B cell (primary cell): ENCODE measurements around the gene MIPEP. TPM values are rescaled to one million over a fixed set of nuclear protein-coding genes. Genes with fewer than 3 reads are reported as not detected.
A peak's percentile ranks its signal among the peaks of the same experiment; 100 is the strongest.

Source experiments
- ATAC-seq: fragments of 200-7000 bp; cut with Tn5 transposase; one replicate; pipeline ENCODE4 v1.10.0; 2021; ENCODE audit warnings: low read depth, mild to moderate bottlenecking, moderate number of reproducible peaks, moderate library complexity
- CTCF ChIA-PET: fragments of 350-600 bp; sonication (Branson Sonifier 250); formaldehyde crosslinking; loops from one replicate; lab custom pipeline; 2021; ENCODE audit warnings: antibody characterized with exemption, inconsistent platforms; lab: Charles Lee
- POLR2A ChIA-PET: fragments of 350-600 bp; sonication (Branson Sonifier 250); formaldehyde crosslinking; loops from one replicate; lab custom pipeline; 2021; ENCODE audit warnings: antibody characterized with exemption; lab: Charles Lee
- DNase-seq: peaks from one replicate; pipeline ENCODE4 v3.0.0; 2013
- H2AFZ ChIP-seq: 2 replicates; pipeline ENCODE4 v1.6.1; 2012; ENCODE audit warnings: mild to moderate bottlenecking, low read depth, low read length; ENCODE audit not compliant: insufficient read depth, poor library complexity, severe bottlenecking
- H3K27ac ChIP-seq, 2 donors: 1 replicate in 1 of 2; 2 replicates in 1 of 2; pipeline ENCODE4 v1.5.1; 2012 to 2013; ENCODE audit warnings: low read length in 2 of 2, mild to moderate bottlenecking in 2 of 2, moderate library complexity in 1 of 2
- H3K27me3 ChIP-seq, 4 experiments: fragments of 200-600 bp in 1 of 4; sonication (generic) in 1 of 4; replicated peaks in 1 of 4; 1 replicate in 2 of 4; 2 replicates in 2 of 4; pipeline versions ENCODE4 v1.6.1 to v1.7.0; 2013 to 2016; ENCODE audit warnings: low read length in 3 of 4, mild to moderate bottlenecking in 2 of 4, mixed read lengths in 1 of 4, moderate library complexity in 1 of 4; ENCODE audit not compliant: insufficient read depth in 4 of 4, control insufficient read depth in 3 of 4; ENCODE audit errors: control extremely low read depth in 1 of 4
- H3K36me3 ChIP-seq, 2 experiments: replicated peaks in 1 of 2; 1 replicate in 1 of 2; 2 replicates in 1 of 2; pipeline versions ENCODE4 v1.6.1 to v1.7.1; 2013; ENCODE audit warnings: low read length in 1 of 2; ENCODE audit not compliant: insufficient read depth in 2 of 2, control insufficient read depth in 1 of 2; ENCODE audit errors: control extremely low read depth in 1 of 2, extremely low read depth in 1 of 2
- H3K4me1 ChIP-seq, 2 donors: fragments of 200-600 bp in 1 of 2; sonication (generic) in 1 of 2; 1 replicate in 1 of 2; 2 replicates in 1 of 2; pipeline versions ENCODE4 v1.5.1 to v1.6.1; 2013 to 2017; ENCODE audit warnings: low read length in 2 of 2; ENCODE audit not compliant: control insufficient read depth in 2 of 2, insufficient read depth in 2 of 2
- H3K4me2 ChIP-seq: replicated peaks from 2 replicates; pipeline ENCODE3; 2012; ENCODE audit warnings: mild to moderate bottlenecking, low read depth, low read length; ENCODE audit not compliant: poor library complexity, severe bottlenecking
- H3K4me3 ChIP-seq, 5 experiments: fragments of 200-600 bp in 1 of 5; sonication (generic) in 1 of 5; 1 replicate in 3 of 5; 2 replicates in 2 of 5; pipeline versions ENCODE4 v1.5.1 to v1.7.0; 2011 to 2016; ENCODE audit warnings: low read length in 4 of 5, mild to moderate bottlenecking in 4 of 5, low read depth in 2 of 5, control low read depth in 1 of 5, moderate library complexity in 1 of 5; ENCODE audit not compliant: insufficient read depth in 1 of 5; ENCODE audit errors: control extremely low read depth in 1 of 5, extremely low read depth in 1 of 5
- H3K79me2 ChIP-seq: fragments of 200-600 bp; sonication (generic); one replicate; pipeline ENCODE4 v1.6.0; 2016; ENCODE audit warnings: low read length; ENCODE audit not compliant: control insufficient read depth, insufficient read depth
- H3K9ac ChIP-seq: fragments of 200-600 bp; sonication (generic); 2 replicates; pipeline ENCODE4 v1.6.1; 2017; ENCODE audit warnings: mild to moderate bottlenecking, low read length, moderate library complexity
- H3K9me3 ChIP-seq, 3 donors: one replicate each; pipeline versions ENCODE4 v1.6.1 to v1.7.1; 2013; ENCODE audit warnings: low read length in 2 of 3; ENCODE audit not compliant: control insufficient read depth in 2 of 3, insufficient read depth in 1 of 3; ENCODE audit errors: control extremely low read depth in 1 of 3
- H4K20me1 ChIP-seq: 2 replicates; pipeline ENCODE4 v1.6.0; 2012; ENCODE audit warnings: mild to moderate bottlenecking, low read length; ENCODE audit not compliant: insufficient read depth, control insufficient read depth, poor library complexity, severe bottlenecking
- H3K27ac Mint-ChIP-seq: one replicate; pipeline ENCODE4 v1.8.0; 2021; ENCODE audit warnings: mixed read lengths
- H3K27me3 Mint-ChIP-seq: one replicate; pipeline ENCODE4 v1.8.0; 2021; ENCODE audit warnings: mixed read lengths
- H3K4me1 Mint-ChIP-seq: one replicate; pipeline ENCODE4 v1.8.0; 2021; ENCODE audit warnings: mixed read lengths
- H3K4me3 Mint-ChIP-seq: one replicate; pipeline ENCODE4 v1.8.0; 2021; ENCODE audit warnings: mixed read lengths
- H3K9me3 Mint-ChIP-seq: one replicate; pipeline ENCODE4 v1.8.0; 2022; ENCODE audit warnings: mixed read lengths; ENCODE audit not compliant: insufficient read depth
- EZH2 ChIP-seq: IDR thresholded peaks from 2 replicates; pipeline ENCODE4 v1.6.1; 2012; ENCODE audit warnings: borderline replicate concordance, low read depth, mild to moderate bottlenecking, moderate library complexity, low read length; ENCODE audit not compliant: insufficient read depth, poor library complexity, severe bottlenecking
- WGBS: methylation state at CpG from one replicate; pipeline ENCODE4 v1.1.5; 2013; ENCODE audit warnings: missing lambda C conversion rate; ENCODE audit not compliant: insufficient coverage; 5-methylcytosine and 5-hydroxymethylcytosine counted together
- intact Hi-C: fragments of 100-400 bp; cut with micrococcal nuclease; formaldehyde crosslinking; loops from one replicate; pipeline ENCODE4 v1.10.0; 2022
- polyA plus RNA-seq: library from polyadenylated mRNA; depleted of rRNA; stranded (reverse); fragments of >200 nt; gene quantifications from 2 replicates; pipeline ENCODE4 v1.2.3, GENCODE V29; 2012
- total RNA-seq, 2 donors: library from RNA; stranded (reverse); fragments of 120-200 nt in 1 of 2; gene quantifications; 1 replicate in 1 of 2; 2 replicates in 1 of 2; pipeline versions ENCODE4 v1.2.3 to v1.2.4, GENCODE V29; 2013 to 2022
- TF ChIP-seq, protein P1 (sequence below): fragments of 200-600 bp; IDR thresholded peaks from one replicate; pipeline ENCODE4 v1.8.0; 2022; ENCODE audit warnings: antibody characterized with exemption, mild to moderate bottlenecking

MIPEP gene
- total and polyA plus RNA-seq, 2 donors (not counting 1 experiment from before 2014, with no cell fraction given) = 6.2 to 16.9 TPM

DNA sequence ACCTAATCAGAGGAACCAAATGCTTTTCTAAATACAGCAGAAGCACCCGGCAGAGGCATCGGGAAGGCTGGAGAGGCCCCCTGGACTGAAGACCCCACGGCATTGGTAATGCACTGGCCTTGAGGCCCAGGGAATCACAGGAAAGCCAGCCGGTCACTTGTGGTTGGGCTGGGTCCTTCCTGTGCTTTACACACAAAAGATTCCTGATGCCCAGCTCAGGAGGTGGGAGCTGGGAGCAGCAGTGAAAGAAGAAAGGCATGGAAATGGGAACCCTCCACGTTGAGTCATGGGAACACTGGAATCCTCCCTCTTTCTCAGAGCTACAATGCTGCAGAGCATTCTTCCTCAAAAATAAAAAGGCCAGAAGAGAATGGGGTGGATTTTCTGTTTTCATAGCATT lies 192.6 kb downstream of the MIPEP start:
- TF ChIP-seq EZH2 = no peak
- Histone ChIP-seq H3K4me3 (no peak overlapping the region), H3K4me2 (peak overlapping the region; percentile 81), H3K27ac (peak overlapping the region; percentile 78 to 83), H3K27me3 (no peaks in the 10 kb centered on the region), H3K9me3 (peaks cover 0 to 6% (median 0%) of the 10 kb centered on the region in 3 donors), H3K36me3 (no peaks in the 10 kb centered on the region), H3K9ac (no peak overlapping the region), H3K4me1 (peaks cover 9 to 21% of the 10 kb centered on the region in 2 donors), H2AFZ (peak overlapping the region; percentile 91), H4K20me1 (no peaks in the 10 kb centered on the region), H3K79me2 (no peaks in the 10 kb centered on the region)
- CTCF ChIA-PET = no interaction called here
- POLR2A ChIA-PET = no interaction called here
- H3K9me3 Mint-ChIP-seq = no peaks in the 10 kb centered on the region
- DNase-seq (no peak), ATAC-seq (no peak)
- peak overlapping the region; percentile 98 for H3K27ac Mint-ChIP-seq
- H3K27me3 Mint-ChIP-seq = peaks cover 7% of the 10 kb centered on the region
- 94% methylated on average over 3 of the region's 5 CpGs for WGBS
- H3K4me1 Mint-ChIP-seq = peaks cover 19% of the 10 kb centered on the region
- peak overlapping the region; percentile 89 for H3K4me3 Mint-ChIP-seq
- intact Hi-C loops = loop anchor here (1.0 to 5.0 kb wide), 3 partner anchors 111 to 176 kb away; no protein-coding TSS in a partner anchor

DNA sequence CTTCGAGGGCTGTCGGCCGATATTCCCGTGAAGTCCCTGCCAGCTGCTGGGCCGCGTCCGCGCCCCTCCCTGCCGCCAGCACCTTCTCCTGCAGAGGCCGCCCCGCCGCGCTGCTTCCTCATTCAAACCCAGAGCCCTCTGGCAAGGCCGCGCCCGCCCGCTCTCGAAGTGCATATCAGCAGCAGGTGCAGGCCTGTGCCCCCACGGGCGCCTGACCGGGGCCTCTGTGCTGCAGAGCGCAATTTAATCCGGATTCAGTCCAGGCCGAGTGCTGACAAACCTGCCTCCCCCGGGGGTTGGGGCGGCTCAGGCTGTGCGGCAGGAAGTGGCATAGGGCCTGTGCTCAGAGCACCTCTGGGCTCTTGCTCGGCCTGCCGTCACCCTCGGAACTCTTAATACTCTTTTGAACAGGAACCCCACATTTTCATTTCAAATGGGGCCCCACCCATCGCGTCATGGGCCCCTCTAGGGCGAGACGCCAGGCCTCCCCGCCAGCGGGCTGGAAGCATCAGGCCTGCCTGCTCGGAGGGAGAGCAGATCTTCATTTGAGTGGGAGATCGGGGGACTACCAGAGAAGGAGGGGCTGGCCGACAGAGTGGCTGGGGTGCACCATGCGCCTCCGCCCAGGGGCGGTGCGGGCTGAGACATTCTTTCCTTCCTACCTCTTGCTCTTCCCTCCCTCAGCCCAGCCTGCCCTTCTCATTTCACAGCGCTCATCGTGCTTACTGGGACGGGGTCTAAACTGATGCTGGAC lies 193.3 kb downstream of the MIPEP start:
- CTCF ChIA-PET = no interaction called here
- peaks cover 19% of the 10 kb centered on the region for H3K4me1 Mint-ChIP-seq
- Histone ChIP-seq H3K9me3 (peaks cover 0 to 6% (median 0%) of the 10 kb centered on the region in 3 donors), H2AFZ (peak overlapping the region; percentile 91), H3K27ac (peak overlapping the region; percentile 78 to 83), H3K4me3 (peak overlapping the region in 4 of 5 experiments; percentile 24 to 53 (median 45)), H3K36me3 (no peaks in the 10 kb centered on the region), H3K27me3 (no peaks in the 10 kb centered on the region), H3K79me2 (no peaks in the 10 kb centered on the region), H4K20me1 (no peaks in the 10 kb centered on the region), H3K9ac (peak overlapping the region; percentile 52), H3K4me2 (peak overlapping the region; percentile 81), H3K4me1 (peaks cover 9 to 21% of the 10 kb centered on the region in 2 donors)
- WGBS = 19% methylated on average over 43 of the region's 46 CpGs
- POLR2A ChIA-PET = no interaction called here
- H3K27ac Mint-ChIP-seq = peak overlapping the region; percentile 98
- DNase-seq (peak; percentile 77), ATAC-seq (peak; percentile 96)
- no peaks in the 10 kb centered on the region for H3K9me3 Mint-ChIP-seq
- TF ChIP-seq, protein P1, sequence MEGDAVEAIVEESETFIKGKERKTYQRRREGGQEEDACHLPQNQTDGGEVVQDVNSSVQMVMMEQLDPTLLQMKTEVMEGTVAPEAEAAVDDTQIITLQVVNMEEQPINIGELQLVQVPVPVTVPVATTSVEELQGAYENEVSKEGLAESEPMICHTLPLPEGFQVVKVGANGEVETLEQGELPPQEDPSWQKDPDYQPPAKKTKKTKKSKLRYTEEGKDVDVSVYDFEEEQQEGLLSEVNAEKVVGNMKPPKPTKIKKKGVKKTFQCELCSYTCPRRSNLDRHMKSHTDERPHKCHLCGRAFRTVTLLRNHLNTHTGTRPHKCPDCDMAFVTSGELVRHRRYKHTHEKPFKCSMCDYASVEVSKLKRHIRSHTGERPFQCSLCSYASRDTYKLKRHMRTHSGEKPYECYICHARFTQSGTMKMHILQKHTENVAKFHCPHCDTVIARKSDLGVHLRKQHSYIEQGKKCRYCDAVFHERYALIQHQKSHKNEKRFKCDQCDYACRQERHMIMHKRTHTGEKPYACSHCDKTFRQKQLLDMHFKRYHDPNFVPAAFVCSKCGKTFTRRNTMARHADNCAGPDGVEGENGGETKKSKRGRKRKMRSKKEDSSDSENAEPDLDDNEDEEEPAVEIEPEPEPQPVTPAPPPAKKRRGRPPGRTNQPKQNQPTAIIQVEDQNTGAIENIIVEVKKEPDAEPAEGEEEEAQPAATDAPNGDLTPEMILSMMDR = no peak
- no peak for TF ChIP-seq EZH2
- no peaks in the 10 kb centered on the region for H3K27me3 Mint-ChIP-seq
- intact Hi-C loops = loop anchor here (1.0 to 5.0 kb wide), 3 partner anchors 111 to 176 kb away; no protein-coding TSS in a partner anchor
- H3K4me3 Mint-ChIP-seq = peak overlapping the region; percentile 89
